ENCODE results near the gene NCOA7.

The NCOA7 gene

GRCh38 chr6:125841356-125842090 lies 50.8 kb downstream of the NCOA7 start:
- H3K27ac ChIP-seq (replicated peaks) = no peak overlapping the region
- H3K4me3 ChIP-seq (replicated peaks; ENCODE audit: insufficient read depth, low read length) = no peak overlapping the region
- TF ChIP-seq GABPA (IDR thresholded peaks at IDR 0.05; ENCODE audit: low read depth) = no peak
- no peak for TF ChIP-seq CTCF (IDR thresholded peaks at IDR 0.05; ENCODE audit: insufficient read depth, low read length)
- no peak for TF ChIP-seq POLR2AphosphoS5 (IDR thresholded peaks at IDR 0.05; ENCODE audit: low read depth)
- no peak for TF ChIP-seq SPI1 (IDR thresholded peaks at IDR 0.05; ENCODE audit: borderline replicate concordance, low read depth)
- no peak for TF ChIP-seq REST (IDR thresholded peaks at IDR 0.05; ENCODE audit: insufficient replicate concordance, low read depth)
- DNase-seq (ENCODE audit: low read depth in 1 of 2, low spot score in 1 of 2) = no peak
- no peaks in the 10 kb centered on the region for H3K27me3 ChIP-seq (ENCODE audit: insufficient read depth, poor library complexity, severe bottlenecking)

- no peak overlapping the region for H3K27ac ChIP-seq (replicated peaks)
- H3K27me3 ChIP-seq (ENCODE audit: insufficient read depth, poor library complexity, severe bottlenecking) = no peaks in the 10 kb centered on the region
- DNase-seq (ENCODE audit: low read depth in 1 of 2, low spot score in 1 of 2) = no peak
- H3K4me3 ChIP-seq (replicated peaks; ENCODE audit: insufficient read depth, low read length) = no peak overlapping the region
- no peak for TF ChIP-seq REST (IDR thresholded peaks at IDR 0.05; ENCODE audit: insufficient replicate concordance, low read depth)
- no peak for TF ChIP-seq POLR2AphosphoS5 (IDR thresholded peaks at IDR 0.05; ENCODE audit: low read depth)
- no peak for TF ChIP-seq GABPA (IDR thresholded peaks at IDR 0.05; ENCODE audit: low read depth)
- no peak for TF ChIP-seq SPI1 (IDR thresholded peaks at IDR 0.05; ENCODE audit: borderline replicate concordance, low read depth)
- TF ChIP-seq CTCF (IDR thresholded peaks at IDR 0.05; ENCODE audit: insufficient read depth, low read length) = no peak
These were observed 51.4 kb downstream of the NCOA7 start for GRCh38 chr6:125842091-125842626.

GRCh38 chr6:125843593-125843992 lies 52.8 kb downstream of the NCOA7 start:
- Histone ChIP-seq H3K27ac (replicated peaks) (peak overlapping the region; percentile 54), H3K27me3 (ENCODE audit: insufficient read depth, poor library complexity, severe bottlenecking) (no peaks in the 10 kb centered on the region), H3K4me3 (replicated peaks; ENCODE audit: insufficient read depth, low read length) (no peak overlapping the region)
- TF ChIP-seq POLR2AphosphoS5 (IDR thresholded peaks at IDR 0.05; ENCODE audit: low read depth) (no peak), SPI1 (IDR thresholded peaks at IDR 0.05; ENCODE audit: borderline replicate concordance, low read depth) (peak; percentile 71)
- DNase-seq (ENCODE audit: low read depth in 1 of 2, low spot score in 1 of 2) = peak in 1 of 2 experiments; percentile 81

GRCh38 chr6:125844989-125845388 lies 54.2 kb downstream of the NCOA7 start:
- H3K27me3 ChIP-seq (ENCODE audit: insufficient read depth, poor library complexity, severe bottlenecking) = no peaks in the 10 kb centered on the region
- TF ChIP-seq GABPA (IDR thresholded peaks at IDR 0.05; ENCODE audit: low read depth) = no peak
- no peak for TF ChIP-seq CTCF (IDR thresholded peaks at IDR 0.05; ENCODE audit: insufficient read depth, low read length)
- no peak for TF ChIP-seq REST (IDR thresholded peaks at IDR 0.05; ENCODE audit: insufficient replicate concordance, low read depth)
- TF ChIP-seq SPI1 (IDR thresholded peaks at IDR 0.05; ENCODE audit: borderline replicate concordance, low read depth) = no peak
- no peak for TF ChIP-seq POLR2AphosphoS5 (IDR thresholded peaks at IDR 0.05; ENCODE audit: low read depth)
- no peak overlapping the region for H3K4me3 ChIP-seq (replicated peaks; ENCODE audit: insufficient read depth, low read length)
- H3K27ac ChIP-seq (replicated peaks) = peak overlapping the region; percentile 2; the same call in 1 of the 2 replicates
- DNase-seq (ENCODE audit: low read depth in 1 of 2, low spot score in 1 of 2) = no peak

All from HL-60 (cell line).